HG03280 (cell line): Measurements from ENCODE around the gene SKP1.

Experiments used
- ATAC-seq: cut with Tn5 transposase; IDR thresholded peaks from one replicate; pipeline ENCODE4 v1.9.1; 2021; ENCODE audit warnings: mild to moderate bottlenecking, moderate library complexity; ENCODE audit not compliant: unreplicated experiment

The SKP1 gene

DNA sequence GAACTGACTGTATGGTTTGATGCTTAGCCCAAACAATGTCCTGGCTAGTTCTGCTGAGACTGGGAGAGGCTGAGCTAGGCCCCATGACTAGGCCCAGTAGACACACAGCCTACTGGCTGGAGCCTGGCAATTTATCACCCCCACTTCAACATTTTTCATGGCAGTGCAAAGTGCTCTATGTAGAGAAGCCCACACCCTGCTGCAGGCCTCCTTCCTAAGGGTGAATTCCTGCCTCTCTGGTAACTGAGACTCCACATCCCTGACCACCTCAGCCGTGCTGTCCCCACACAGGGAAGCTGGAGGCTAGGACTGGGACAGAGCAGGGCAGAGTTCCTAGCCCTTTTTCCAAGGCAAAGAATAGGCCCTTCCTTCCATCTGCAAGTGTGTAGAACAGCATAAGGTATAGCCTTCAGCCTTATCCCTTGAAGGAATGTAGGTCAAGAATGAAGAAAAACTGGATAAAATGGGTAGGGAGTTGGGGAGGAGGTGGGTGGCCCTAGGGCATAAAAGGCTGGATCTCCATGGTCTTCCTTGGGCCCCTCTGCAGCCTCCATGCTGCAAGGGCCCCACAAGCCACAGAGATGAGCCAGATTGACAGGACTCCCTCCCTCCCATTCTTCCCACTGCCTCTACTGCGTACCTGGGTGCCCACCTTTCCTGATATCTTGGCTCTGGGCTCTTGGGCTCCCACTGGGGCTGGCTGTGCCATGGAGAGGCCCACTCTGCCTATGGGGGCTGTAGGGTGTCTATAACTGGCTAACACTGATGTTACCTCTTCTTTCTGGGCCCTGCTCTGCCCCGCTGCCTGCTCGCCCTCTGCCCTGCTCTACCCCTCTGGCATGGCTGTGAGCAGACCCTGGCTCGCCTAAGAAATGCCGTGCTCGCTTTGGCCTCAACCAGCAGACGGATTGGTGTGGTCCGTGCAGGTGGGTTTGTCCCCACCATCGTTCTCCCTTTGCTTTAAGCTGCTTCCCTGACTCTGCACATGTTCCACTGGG lies 32.5 kb downstream of the SKP1 start:
- ATAC-seq = no peak

DNA sequence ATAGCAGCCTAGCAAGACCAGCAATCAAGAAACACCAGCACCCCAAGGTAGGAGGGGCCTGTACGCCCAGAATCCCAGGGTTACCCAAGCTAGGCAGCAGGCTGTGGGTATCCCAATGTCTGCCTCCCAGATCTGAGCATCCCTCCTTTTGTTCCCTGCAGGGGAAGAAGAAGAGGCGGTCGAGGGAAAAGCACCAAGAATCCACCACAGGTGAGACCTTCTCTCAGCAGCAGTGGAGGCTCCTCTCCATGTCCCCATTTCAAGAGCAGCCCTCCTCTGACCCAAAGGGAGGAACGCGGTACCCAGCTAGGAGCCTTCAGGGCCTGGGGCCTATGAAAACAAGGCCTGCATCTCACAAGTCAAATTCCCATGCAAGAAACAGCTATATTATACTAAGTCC lies 33.3 kb downstream of the SKP1 start:
- ATAC-seq = no peak

GRCh38 chr5:134142806-134143205 lies 33.9 kb downstream of the SKP1 start:
- ATAC-seq = no peak

DNA sequence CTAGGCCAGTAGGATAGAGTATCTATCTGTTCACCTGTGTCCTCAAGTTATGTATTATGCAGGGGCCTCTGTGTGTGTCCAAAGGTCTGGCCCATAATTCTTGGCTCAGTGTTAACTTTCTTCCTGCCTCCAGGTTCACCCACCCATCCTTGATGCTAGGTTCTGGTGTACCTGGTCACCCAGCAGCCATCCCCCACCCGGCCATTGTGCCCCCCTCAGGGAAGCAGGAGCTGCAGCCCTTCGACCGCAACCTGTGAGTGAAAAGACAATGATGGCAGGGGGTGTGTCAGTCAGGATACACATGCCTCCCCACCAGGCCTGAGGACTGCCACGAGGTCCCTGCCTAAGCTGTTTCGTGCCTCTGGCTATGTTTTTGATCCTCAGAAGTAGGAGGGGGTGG lies 34.7 kb downstream of the SKP1 start:
- no peak for ATAC-seq

GRCh38 chr5:134141331-134142050 lies 35.3 kb downstream of the SKP1 start:
- ATAC-seq = no peak

- no peak for ATAC-seq
Measured at GRCh38 chr5:134140530-134141201, 36.1 kb downstream of the SKP1 start.

- no peak for ATAC-seq
Measured at GRCh38 chr5:134139891-134140469, 36.8 kb downstream of the SKP1 start.

DNA sequence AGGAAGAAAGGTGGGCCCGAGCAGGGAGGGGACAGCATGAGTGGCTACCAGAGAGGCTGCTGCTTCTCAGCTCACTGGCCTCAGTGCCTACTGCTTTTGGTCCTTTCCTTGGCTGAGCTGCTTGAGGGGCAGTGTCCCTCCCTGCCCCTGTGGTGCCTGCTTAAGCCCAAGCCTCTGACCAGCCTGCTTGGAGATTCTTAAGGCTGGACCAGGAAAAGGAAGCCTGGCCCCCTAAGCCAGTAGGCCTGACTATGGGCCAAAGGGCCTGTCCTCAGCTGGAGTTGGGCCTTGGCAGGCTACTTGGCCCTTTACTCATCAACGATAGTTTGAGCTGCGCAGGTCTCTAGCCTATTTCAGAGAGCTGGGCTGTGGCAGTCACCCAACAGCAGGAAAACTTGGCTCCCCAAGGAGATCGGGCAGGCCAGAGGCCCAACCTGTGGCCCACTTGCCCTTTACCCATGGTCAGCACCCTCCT lies 37.3 kb downstream of the SKP1 start:
- ATAC-seq = no peak

DNA sequence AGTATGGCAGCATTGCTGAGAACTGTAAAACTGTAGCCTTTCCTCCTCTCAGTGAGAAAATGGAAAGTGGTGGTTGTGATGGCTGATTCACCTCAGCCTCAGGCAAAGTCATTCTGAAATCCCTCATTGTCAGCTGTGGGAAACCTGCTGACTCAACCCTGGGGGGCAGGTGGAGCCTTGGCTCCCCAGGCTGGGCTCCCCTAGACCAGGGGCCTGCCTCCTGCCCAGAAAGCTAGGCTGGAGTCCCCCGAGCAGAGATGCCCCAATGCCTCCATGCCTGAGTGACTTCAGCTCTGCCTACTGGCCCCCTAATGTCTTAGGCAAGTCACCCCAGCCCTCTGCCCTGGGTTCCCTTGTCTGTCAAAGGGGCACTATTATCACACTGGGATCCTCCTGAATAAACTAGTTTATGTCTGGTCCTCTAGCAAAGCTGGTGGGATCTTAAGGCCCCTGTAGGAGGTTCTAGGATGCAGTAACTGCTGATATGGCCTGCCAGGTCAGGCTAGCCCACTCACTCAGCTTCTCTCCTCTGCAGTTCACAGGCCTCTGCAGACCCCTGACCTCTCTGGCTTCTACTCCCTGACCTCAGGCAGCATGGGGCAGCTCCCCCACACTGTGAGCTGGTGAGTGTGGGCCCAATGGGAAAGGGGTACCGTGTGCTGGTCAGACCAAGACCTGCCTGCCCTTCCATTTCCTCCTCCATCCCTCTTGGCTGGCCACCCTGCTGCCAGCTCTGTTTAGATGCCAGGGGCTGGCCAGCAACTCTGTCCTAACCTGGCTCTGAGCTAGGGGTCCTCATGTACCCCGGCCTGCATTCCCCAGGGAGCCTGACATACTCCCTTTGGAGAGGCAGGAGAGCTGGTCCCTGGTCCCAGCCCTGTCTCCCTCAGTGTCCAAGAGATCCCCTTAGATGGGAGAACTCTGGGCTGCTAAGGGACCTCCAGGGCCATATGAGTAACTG lies 38.1 kb downstream of the SKP1 start:
- ATAC-seq = peak; percentile 61

GRCh38 chr5:134136771-134137170 lies 40.0 kb downstream of the SKP1 start:
- ATAC-seq = no peak

DNA sequence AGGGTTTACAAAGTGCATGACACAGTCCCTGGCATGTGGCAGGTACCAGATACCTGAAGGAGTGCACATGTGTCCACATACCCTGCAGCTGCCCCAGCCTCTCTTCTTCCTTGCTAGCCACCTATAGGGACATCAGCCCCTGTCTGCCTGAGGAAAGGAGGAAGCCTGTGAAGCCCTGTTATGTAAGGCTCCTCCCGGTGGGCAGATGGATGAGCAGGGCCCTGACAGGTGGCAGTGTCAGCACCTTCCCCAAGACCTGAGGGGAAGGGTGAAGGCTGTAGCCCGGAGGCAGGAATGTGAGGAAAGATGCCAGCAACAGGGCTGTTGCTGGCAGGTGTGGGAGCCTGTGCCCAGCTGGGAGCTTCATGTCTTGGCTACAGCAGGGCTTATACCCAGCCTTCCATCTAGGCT lies 40.5 kb downstream of the SKP1 start:
- no peak for ATAC-seq

DNA sequence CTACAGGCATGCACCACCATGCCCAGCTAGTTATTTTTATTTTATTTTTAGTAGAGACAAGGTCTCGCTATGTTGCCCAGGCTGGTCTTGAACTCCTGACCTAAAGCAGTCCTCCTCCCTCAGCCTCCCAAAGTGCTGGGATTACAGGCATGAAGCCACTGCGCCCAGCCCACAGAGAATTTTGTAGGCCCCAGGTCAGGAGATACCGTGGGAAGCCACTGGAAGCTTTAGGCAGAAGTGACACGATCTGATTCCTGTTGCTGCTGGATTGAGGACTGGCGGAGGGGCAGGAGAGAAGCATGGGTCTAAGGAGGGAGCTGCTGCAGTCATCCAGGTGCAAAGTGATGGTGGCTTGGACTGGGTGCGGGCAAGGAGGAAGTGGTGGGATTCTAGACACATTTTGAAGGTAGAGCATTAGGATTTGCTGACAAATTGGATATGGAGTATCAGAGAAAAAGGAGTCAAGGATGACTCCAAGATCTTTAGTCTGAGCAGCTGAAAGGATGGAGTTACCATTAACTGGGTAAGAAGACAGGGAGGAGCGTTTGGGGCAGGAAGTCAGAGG lies 41.6 kb downstream of the SKP1 start:
- ATAC-seq = no peak

DNA sequence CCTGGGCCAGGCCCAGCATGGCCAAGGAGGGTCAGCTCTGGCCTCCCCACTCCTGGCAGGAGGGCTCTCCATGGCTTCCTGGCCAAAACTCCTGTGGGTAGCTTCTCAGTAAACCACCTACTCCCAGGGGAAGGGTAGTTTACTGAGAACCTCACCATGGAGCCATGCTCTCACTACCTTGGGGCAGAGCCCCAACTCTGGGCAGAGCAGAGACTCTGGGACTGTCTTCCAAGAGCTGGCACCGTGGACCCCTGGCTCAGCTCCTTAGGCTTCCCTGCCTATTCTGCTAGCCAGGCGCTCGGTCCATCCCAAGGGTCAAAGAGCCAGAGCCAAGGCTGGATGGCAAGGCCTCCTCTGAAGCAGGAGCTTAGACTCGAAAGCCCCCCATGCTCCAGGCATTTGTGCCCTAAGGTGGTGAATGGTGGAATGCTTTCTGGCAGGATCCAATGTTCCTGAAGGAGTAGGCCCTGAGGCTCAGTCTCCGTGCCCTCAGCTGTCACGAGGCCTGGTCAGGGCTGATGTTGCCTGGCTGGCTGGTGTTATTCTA lies 42.7 kb downstream of the SKP1 start:
- no peak for ATAC-seq

GRCh38 chr5:134133188-134133994 lies 43.4 kb downstream of the SKP1 start:
- no peak for ATAC-seq

DNA sequence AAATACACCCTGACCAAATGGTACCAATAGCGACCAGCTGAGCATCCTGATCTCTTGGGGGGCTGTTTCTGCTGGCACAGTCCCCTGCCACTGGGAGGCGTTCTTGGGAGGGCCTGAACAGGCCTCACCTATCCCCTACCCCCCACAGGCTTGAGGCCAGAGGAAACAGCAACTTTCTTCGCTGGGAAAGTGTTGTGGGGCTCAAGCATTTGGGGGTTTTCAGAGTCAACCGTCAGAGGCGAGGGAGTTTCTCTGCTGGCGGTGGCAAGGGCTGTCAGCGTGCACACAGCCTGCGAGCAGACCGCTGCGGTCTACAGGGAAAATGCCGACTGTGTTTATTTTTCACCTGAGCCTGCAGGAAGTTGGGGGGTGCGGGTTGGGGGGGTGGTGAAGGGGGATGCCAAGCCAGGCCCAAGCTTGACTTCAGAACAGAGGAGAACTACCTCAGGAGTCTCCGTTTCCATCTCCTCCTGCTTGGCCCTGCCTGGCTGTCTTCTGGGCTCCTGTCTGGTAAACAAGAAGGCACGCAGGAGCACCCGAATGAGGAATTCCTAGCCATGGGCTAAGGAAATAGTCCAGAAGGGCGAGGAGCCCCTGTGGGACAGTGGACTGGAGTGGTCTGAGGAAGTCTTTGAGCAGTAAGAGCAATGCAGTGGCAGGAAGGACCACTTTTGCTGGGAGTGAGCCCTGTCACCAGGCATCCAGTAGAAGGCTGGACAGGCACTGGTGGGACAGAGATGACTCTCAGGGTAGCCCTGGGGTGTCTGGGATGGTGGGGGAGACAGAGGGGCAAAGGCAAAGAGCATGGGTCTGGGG lies 44.2 kb downstream of the SKP1 start:
- peak; percentile 52 for ATAC-seq

DNA sequence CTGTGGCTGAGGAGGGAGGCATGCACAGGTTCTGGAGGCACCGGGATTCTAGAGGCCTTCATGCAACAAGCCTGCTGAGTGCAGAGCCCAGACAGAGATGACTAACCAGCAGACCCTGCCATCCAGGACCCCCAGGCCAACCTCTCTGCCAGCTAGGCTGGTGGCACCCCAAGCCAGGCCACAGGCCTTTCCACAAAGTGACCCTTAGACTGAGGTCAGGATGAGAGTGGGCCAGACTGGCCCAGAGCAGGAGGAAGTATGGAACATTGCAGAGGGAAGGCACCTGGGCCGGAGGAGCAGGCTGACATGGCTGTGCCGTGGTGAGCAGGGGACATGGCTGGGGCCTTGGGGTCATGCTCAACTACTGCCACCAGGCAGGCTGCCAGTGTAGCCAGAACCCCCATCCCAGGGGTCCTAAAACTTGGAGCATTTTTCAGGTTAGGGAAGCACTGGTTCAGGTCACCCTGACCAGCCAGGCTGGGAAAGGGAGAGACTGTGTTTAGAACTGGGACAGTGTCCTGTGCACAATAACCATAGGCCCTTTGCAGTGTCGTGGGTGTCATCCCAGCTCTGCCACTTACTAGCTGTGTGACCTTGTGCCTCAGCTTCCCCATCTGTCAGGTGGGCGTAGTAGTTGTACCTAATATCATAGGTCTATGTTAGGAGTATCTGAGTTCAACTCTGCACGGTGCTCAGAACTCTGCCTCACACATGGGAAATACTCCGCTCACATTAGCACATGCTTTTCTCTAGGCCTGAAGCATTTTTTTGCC lies 45.0 kb downstream of the SKP1 start:
- ATAC-seq = no peak

DNA sequence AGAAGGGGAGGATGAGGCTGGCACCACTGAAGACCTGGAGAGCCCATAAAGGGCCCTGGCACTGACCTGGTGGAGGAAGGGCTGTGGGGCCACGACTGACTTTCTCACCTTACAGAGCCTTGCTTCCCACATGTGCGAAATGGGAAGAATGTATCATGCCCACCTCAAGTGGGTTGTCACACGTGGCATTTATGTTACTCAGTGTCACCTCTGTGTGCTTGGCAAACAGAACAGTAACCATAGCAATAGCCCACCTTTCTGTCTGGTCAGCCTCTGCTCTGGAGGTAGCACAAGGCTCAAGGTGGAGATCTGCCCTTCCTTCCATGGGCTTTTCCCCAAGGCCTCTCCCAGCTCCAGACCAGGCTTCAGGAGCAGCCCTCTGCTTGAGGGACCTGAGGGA lies 45.6 kb downstream of the SKP1 start:
- no peak for ATAC-seq
